ENCODE measurements around the gene ATP2B3. TPM values are rescaled to one million over a fixed set of nuclear protein-coding genes. Genes with fewer than 3 reads are reported as not detected.

Gene ATP2B3
- total RNA-seq, 1 donor from 2014 or later = 0.60 TPM

GRCh38 chrX:153476666-153477363 lies 40.6 kb upstream of the ATP2B3 start:
- Mint-ChIP-seq H3K4me1 (ENCODE audit: low read depth) (peaks cover 4% of the 10 kb centered on the region), H3K9me3 (ENCODE audit: low read depth) (peaks cover 4% of the 10 kb centered on the region), H3K27me3 (peaks cover 12% of the 10 kb centered on the region), H3K27ac (no peak overlapping the region), H3K4me3 (ENCODE audit: low read depth) (no peak overlapping the region), H3K36me3 (ENCODE audit: insufficient read depth) (no peaks in the 10 kb centered on the region)
- no peak for DNase-seq (ENCODE audit: low spot score, unreplicated experiment)
- TF ChIP-seq CTCF (IDR thresholded peaks at IDR 0.05; ENCODE audit: unreplicated experiment) = no peak

- Mint-ChIP-seq H3K4me1 (ENCODE audit: low read depth) (peaks cover 4% of the 10 kb centered on the region), H3K27ac (no peak overlapping the region), H3K9me3 (ENCODE audit: low read depth) (peaks cover 4% of the 10 kb centered on the region), H3K36me3 (ENCODE audit: insufficient read depth) (no peaks in the 10 kb centered on the region), H3K4me3 (ENCODE audit: low read depth) (no peak overlapping the region), H3K27me3 (peaks cover 12% of the 10 kb centered on the region)
- no peak for TF ChIP-seq CTCF (IDR thresholded peaks at IDR 0.05; ENCODE audit: unreplicated experiment)
- DNase-seq (ENCODE audit: low spot score, unreplicated experiment) = no peak
Measured at GRCh38 chrX:153477364-153477857, 40.0 kb upstream of the ATP2B3 start.

DNA sequence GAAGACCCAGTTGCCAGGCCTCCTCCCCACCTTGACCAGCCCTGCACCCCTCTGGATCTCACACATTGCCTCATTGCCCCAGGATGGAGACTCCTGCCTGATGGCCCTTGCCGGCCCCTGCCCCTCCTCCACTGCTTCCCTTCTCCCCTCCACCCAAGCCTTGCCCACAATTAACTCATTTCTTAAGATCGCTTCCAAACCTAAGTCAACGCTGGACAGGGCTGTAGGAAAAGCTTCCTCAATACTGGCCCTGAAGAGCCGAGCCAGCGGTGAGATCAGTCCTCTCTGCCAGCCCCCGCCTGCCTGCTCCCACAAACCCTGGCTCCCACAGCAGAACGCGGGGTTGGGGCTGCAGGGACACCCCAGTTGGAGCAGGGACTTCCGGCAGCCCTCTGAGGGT lies 39.5 kb upstream of the ATP2B3 start:
- H3K4me1 Mint-ChIP-seq (ENCODE audit: low read depth) = peaks cover 4% of the 10 kb centered on the region
- H3K27me3 Mint-ChIP-seq = peaks cover 12% of the 10 kb centered on the region
- no peak for TF ChIP-seq CTCF (IDR thresholded peaks at IDR 0.05; ENCODE audit: unreplicated experiment)
- H3K9me3 Mint-ChIP-seq (ENCODE audit: low read depth) = peaks cover 4% of the 10 kb centered on the region
- H3K4me3 Mint-ChIP-seq (ENCODE audit: low read depth) = no peak overlapping the region
- no peaks in the 10 kb centered on the region for H3K36me3 Mint-ChIP-seq (ENCODE audit: insufficient read depth)
- no peak overlapping the region for H3K27ac Mint-ChIP-seq
- no peak for DNase-seq (ENCODE audit: low spot score, unreplicated experiment)

DNA sequence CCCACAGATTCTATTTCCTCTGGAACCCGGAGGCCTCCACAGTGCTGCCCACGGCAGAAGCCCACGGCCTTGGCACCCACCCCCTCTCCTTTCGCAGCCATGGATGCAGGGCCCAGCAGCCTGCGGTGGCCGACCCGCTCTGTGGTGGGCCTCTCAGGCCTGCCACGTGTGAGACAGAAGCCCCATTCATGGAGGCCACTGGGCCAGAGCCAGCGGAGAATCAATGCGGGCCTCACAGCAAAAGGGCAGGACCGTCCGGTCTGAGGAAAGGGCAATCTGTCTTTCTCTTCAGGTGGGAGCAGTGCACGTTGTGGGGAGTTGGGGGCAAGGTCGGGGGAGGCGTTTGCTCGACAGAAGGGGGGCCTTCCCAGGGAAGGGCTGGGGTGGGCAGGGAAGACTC lies 38.7 kb upstream of the ATP2B3 start:
- Mint-ChIP-seq H3K27ac (no peak overlapping the region), H3K36me3 (ENCODE audit: insufficient read depth) (no peaks in the 10 kb centered on the region), H3K9me3 (ENCODE audit: low read depth) (peaks cover 4% of the 10 kb centered on the region), H3K4me3 (ENCODE audit: low read depth) (no peak overlapping the region), H3K27me3 (peaks cover 9% of the 10 kb centered on the region), H3K4me1 (ENCODE audit: low read depth) (peaks cover 4% of the 10 kb centered on the region)
- TF ChIP-seq CTCF (IDR thresholded peaks at IDR 0.05; ENCODE audit: unreplicated experiment) = no peak
- DNase-seq (ENCODE audit: low spot score, unreplicated experiment) = no peak

GRCh38 chrX:153481043-153481442 lies 36.4 kb upstream of the ATP2B3 start:
- H3K36me3 Mint-ChIP-seq (ENCODE audit: insufficient read depth) = no peaks in the 10 kb centered on the region
- H3K9me3 Mint-ChIP-seq (ENCODE audit: low read depth) = peaks cover 2% of the 10 kb centered on the region
- H3K4me3 Mint-ChIP-seq (ENCODE audit: low read depth) = no peak overlapping the region
- peaks cover 2% of the 10 kb centered on the region for H3K4me1 Mint-ChIP-seq (ENCODE audit: low read depth)
- H3K27me3 Mint-ChIP-seq = peaks cover 3% of the 10 kb centered on the region
- TF ChIP-seq CTCF (IDR thresholded peaks at IDR 0.05; ENCODE audit: unreplicated experiment) = no peak
- H3K27ac Mint-ChIP-seq = no peak overlapping the region
- no peak for DNase-seq (ENCODE audit: low spot score, unreplicated experiment)
